Ectodermal cell (in vitro differentiated cells): ENCODE results near the gene PRICKLE4.

Source experiments
- H3K27ac ChIP-seq: 2 replicates; pipeline ENCODE4 v1.7.0; 2013; ENCODE audit warnings: mild to moderate bottlenecking, low read depth, low read length; ENCODE audit not compliant: insufficient read depth, poor library complexity, severe bottlenecking
- H3K27me3 ChIP-seq: 2 replicates; pipeline ENCODE4 v1.7.0; 2013; ENCODE audit warnings: mild to moderate bottlenecking, low read length; ENCODE audit not compliant: insufficient read depth, control insufficient read depth, poor library complexity, severe bottlenecking
- H3K36me3 ChIP-seq: one replicate; pipeline ENCODE4 v1.7.0; 2013; ENCODE audit warnings: low read length; ENCODE audit not compliant: control insufficient read depth, insufficient read depth
- H3K4me1 ChIP-seq: one replicate; pipeline ENCODE4 v1.7.0; 2013; ENCODE audit warnings: low read length; ENCODE audit not compliant: control insufficient read depth, insufficient read depth
- H3K4me3 ChIP-seq: 2 replicates; pipeline ENCODE4 v1.7.0; 2013; ENCODE audit warnings: low read depth, low read length, control low read depth; ENCODE audit not compliant: insufficient read depth
- H3K9me3 ChIP-seq: 2 replicates; pipeline ENCODE4 v1.7.0; 2013; ENCODE audit warnings: mild to moderate bottlenecking, low read length, moderate library complexity; ENCODE audit not compliant: control insufficient read depth
- WGBS, 2 experiments: methylation state at CpG; one replicate each; pipeline ENCODE4 v1.1.7; 2013; ENCODE audit warnings: missing lambda C conversion rate in 2 of 2; 5-methylcytosine and 5-hydroxymethylcytosine counted together

Gene PRICKLE4

GRCh38 chr6:41747256-41748101 is 33.1 kb upstream of the PRICKLE4 start, which contains the start of gene PGC:
TSS of gene PGC (minus strand) at chr6:41747397. CDS start at chr6:41747334, 63 bp downstream.
- H3K4me1 ChIP-seq = no peaks in the 10 kb centered on the region
- no peaks in the 10 kb centered on the region for H3K27me3 ChIP-seq
- no peaks in the 10 kb centered on the region for H3K36me3 ChIP-seq
- no peak within 1 kb of the TSS for H3K4me3 ChIP-seq
- no peak within 1 kb of the TSS for H3K27ac ChIP-seq
- WGBS, 2 experiments = 94% methylated on average over 15 of the region's 15 CpGs
- no peaks in the 10 kb centered on the region for H3K9me3 ChIP-seq

DNA sequence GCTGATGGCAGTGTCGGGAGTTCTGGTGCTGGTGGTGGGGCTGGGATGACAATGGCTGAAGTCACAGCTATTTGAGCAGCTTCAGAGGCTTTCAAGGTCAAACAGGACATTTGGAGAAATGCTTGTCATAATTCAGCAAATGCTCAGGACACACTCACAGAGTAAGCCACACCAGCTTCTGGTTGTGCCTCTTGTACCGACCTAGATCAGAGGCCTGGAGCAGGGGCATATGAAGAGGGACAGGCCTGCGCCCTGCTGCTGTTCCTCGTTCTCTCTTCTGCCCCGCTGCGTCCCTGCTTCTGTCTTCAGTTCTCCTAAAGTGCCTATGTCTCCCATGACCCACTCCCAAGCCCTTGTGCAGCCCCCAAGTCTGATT is 32.5 kb upstream of the PRICKLE4 start:
- Histone ChIP-seq H3K4me3 (no peak overlapping the region), H3K27me3 (no peaks in the 10 kb centered on the region), H3K4me1 (no peaks in the 10 kb centered on the region), H3K27ac (no peak overlapping the region), H3K36me3 (no peaks in the 10 kb centered on the region), H3K9me3 (no peaks in the 10 kb centered on the region)
- 94 to 95% methylated on average over 6 of the region's 6 CpGs for WGBS, 2 experiments

DNA sequence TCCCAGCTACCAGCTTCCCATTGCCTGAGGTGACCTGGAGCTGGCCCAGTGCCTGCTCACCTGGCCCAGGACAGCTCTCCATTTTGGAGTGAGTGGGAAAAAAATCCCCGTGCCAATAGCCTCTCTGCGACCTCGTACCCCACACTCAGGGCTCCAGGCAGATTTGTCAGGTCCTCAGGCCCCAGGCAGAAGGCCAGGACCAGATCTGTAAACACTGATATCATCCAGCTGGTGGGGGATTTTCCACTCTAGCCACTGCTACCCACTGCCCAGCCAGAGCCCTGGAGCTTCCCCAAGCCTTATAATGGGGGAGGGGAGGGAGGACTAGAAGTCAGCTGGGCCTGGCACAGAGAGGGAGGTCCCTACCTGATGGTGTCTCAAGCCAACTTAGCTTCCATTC is 32.0 kb upstream of the PRICKLE4 start:
- Histone ChIP-seq H3K27me3 (no peaks in the 10 kb centered on the region), H3K4me3 (no peak overlapping the region), H3K4me1 (no peaks in the 10 kb centered on the region), H3K36me3 (no peaks in the 10 kb centered on the region), H3K9me3 (no peaks in the 10 kb centered on the region), H3K27ac (no peak overlapping the region)
- 89 to 94% methylated on average over 3 of the region's 3 CpGs for WGBS, 2 experiments

DNA sequence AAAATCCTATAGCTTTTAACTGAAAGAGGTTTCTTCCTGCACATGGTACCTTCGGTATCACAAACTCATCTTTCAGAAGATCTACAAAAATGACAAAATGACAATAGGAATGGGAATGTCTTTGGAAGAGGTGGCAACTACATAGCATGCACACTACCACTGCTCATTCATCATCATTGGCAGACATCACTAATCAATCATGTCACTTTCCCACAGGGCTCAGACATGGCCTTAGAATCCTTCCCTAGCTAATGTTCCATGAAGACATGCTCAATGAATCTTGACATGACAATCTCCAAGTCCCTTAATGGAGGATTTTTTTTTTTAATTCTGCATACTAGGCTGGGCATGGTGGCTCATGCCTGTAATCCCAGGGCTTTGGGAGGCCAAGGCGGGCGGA is 30.2 kb upstream of the PRICKLE4 start:
- H3K36me3 ChIP-seq = no peaks in the 10 kb centered on the region
- 71 to 93% methylated on average over 3 of the region's 3 CpGs for WGBS, 2 experiments
- H3K9me3 ChIP-seq = no peaks in the 10 kb centered on the region
- no peaks in the 10 kb centered on the region for H3K27me3 ChIP-seq
- H3K4me1 ChIP-seq = no peaks in the 10 kb centered on the region
- no peak overlapping the region for H3K4me3 ChIP-seq
- no peak overlapping the region for H3K27ac ChIP-seq

DNA sequence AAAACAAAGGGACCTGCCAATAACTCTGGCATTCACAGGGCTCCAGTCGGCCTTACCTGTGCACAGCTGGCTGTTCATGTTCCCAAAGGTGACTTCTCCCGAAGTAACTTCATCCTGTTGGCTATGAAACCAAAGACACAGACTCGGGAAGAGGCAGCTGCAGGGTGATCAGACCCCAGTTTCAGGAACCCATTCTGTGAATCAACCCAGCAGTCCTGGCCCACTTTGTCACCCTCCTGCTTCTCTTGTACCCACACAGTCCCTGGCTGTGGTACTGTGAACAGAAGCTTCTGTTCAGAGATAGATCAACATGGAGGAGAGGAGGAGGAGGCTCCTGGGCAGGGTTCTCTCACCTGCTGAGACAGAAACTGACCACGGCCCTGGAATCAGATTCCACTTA is 24.7 kb upstream of the PRICKLE4 start:
- H3K9me3 ChIP-seq = no peaks in the 10 kb centered on the region
- H3K4me1 ChIP-seq = no peaks in the 10 kb centered on the region
- 83 to 86% methylated on average over 4 of the region's 4 CpGs for WGBS, 2 experiments

GRCh38 chr6:41756354-41756753 is 24.2 kb upstream of the PRICKLE4 start:
- Histone ChIP-seq H3K9me3 (no peaks in the 10 kb centered on the region), H3K27ac (no peak overlapping the region), H3K4me3 (no peak overlapping the region), H3K27me3 (no peaks in the 10 kb centered on the region), H3K36me3 (no peaks in the 10 kb centered on the region), H3K4me1 (no peaks in the 10 kb centered on the region)
- WGBS, 2 experiments = 70 to 73% methylated on average over 13 of the region's 13 CpGs

More for the DNA sequence above, 24.7 kb upstream of the PRICKLE4 start:
- Histone ChIP-seq H3K27me3 (no peaks in the 10 kb centered on the region), H3K27ac (no peak overlapping the region), H3K4me3 (no peak overlapping the region), H3K36me3 (no peaks in the 10 kb centered on the region)

- Histone ChIP-seq H3K4me3 (no peak overlapping the region), H3K27me3 (no peaks in the 10 kb centered on the region), H3K9me3 (no peaks in the 10 kb centered on the region), H3K36me3 (no peaks in the 10 kb centered on the region), H3K27ac (no peak overlapping the region), H3K4me1 (no peaks in the 10 kb centered on the region)
- 93 to 95% methylated on average over 6 of the region's 6 CpGs for WGBS, 2 experiments
Observed at GRCh38 chr6:41757271-41757670, 23.3 kb upstream of the PRICKLE4 start.

DNA sequence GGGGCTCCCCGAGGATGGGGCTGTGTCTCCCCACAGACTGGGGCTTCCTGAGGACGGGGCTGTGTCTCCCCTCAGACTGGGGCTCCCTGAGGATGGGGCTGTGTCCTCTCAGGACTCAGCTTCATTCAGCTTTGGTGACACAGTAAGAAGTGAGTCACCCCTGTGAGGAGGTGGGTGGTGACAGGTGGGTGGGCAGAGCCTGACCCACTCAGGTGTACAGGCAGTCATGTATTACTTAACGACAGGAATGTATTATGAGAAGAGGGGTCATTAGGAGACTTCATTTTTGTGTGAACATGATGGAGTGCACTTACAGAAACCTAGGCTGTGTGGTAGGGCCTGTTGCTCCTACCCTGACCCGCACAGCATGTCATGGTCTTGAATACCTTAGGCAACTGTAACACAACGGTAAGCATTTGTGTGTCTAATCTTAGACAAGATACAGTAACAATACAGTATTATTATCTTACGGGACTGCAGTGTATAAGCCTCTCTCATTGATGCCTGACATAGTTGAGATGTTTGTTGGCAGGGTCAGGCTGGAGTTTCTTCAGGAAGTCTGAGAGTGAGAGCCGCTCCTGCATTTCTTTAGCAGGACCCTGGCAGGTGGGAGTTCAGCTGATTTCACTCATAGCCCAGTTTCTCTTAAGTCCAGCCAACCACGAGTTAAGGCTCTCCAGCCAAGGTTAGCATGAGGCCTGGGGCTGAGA is 22.5 kb upstream of the PRICKLE4 start:
- H3K9me3 ChIP-seq = no peaks in the 10 kb centered on the region
- H3K4me3 ChIP-seq = no peak overlapping the region
- no peaks in the 10 kb centered on the region for H3K36me3 ChIP-seq
- no peaks in the 10 kb centered on the region for H3K4me1 ChIP-seq
- H3K27me3 ChIP-seq = no peaks in the 10 kb centered on the region
- WGBS, 2 experiments = 88 to 90% methylated on average over 8 of the region's 8 CpGs
- H3K27ac ChIP-seq = no peak overlapping the region

DNA sequence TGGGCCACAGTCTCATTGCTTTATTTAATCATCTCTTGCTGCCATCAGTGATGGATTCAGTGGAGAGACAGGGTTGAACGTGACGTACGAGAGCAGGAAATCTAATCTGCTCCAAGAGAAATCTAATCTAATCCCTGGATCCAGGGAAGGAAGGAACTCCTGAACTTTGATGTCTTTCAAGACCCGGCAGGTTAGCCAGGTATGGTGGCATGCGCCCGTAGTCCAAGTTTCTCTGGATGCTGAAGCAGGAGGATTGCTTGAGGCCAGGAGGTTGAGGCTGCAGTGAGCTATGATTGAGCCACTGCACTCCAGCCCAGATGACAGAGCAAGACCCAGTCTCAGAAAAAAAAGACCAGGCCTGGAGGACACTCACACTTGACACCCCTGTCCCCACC is 21.9 kb upstream of the PRICKLE4 start:
- Histone ChIP-seq H3K36me3 (no peaks in the 10 kb centered on the region), H3K4me3 (no peak overlapping the region), H3K27me3 (no peaks in the 10 kb centered on the region), H3K9me3 (no peaks in the 10 kb centered on the region), H3K27ac (no peak overlapping the region), H3K4me1 (no peaks in the 10 kb centered on the region)
- 95 to 96% methylated on average over 6 of the region's 6 CpGs for WGBS, 2 experiments

DNA sequence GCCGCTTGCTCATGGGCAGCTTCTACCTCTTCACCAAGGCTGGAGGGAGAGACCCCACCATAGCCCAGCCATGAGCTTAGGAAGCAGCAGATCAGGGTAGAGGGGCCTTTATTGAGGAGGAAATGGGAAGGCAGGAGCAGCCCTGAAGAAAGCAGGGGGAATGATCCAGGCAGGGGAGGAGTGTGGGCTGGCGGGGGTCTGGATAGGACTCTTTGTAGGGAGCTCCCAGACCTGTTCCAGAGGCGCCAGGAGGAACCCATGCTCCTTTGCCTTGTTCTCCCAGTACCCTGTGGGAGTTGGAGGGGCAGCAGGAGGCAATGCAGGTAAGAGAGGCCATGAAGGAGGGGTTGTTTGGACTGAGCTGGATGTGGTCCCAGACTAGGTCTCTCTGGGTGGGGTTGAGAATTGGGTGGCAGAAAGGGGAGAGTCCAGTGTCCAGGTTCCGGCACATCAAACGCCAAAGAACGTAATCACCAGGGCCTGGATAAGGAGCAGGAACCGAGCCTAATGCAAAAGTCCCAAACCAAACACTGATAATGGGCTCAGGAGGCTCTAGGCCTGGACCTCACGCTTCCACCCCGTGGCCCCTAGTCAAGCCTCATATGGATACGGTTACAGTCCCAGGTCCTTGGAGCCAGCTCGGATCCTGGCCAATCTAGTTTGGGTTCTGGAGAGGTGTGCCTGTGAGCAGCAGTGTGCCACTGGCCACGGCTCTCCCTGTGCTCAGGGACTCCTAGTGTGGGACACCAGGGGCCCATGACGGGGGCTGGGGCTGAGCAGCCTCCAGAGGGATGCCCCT is 21.3 kb upstream of the PRICKLE4 start:
- Histone ChIP-seq H3K4me3 (no peak overlapping the region), H3K4me1 (no peaks in the 10 kb centered on the region), H3K27ac (no peak overlapping the region), H3K9me3 (no peaks in the 10 kb centered on the region), H3K36me3 (no peaks in the 10 kb centered on the region), H3K27me3 (no peaks in the 10 kb centered on the region)
- 94% methylated on average over 13 of the region's 13 CpGs for WGBS, 2 experiments
